ENCODE measurements around the gene JDP2. TPM values are rescaled to one million over a fixed set of nuclear protein-coding genes. Genes with fewer than 3 reads are reported as not detected.

Gene JDP2
- total RNA-seq, 1 donor from 2014 or later = 24.5 TPM

GRCh38 chr14:75406856-75407255, 21.0 kb upstream of the JDP2 start:
- no peak overlapping the region for H3K27ac ChIP-seq (ENCODE audit: low read depth, low read length)
- H3K9ac ChIP-seq (ENCODE audit: low read depth in 1 of 3, low read length in 3 of 3) = no peak overlapping the region
- H3K4me1 ChIP-seq (ENCODE audit: control insufficient read depth in 3 of 3, insufficient read depth in 3 of 3, low read length in 3 of 3) = peaks cover 15 to 27% (median 21%) of the 10 kb centered on the region in 3 donors
- H3K9me3 ChIP-seq (ENCODE audit: control insufficient read depth in 3 of 3, low read length in 3 of 3) = no peaks in the 10 kb centered on the region
- H3K4me3 ChIP-seq (ENCODE audit: low read length in 3 of 3) = no peak overlapping the region
- no peaks in the 10 kb centered on the region for H3K36me3 ChIP-seq (ENCODE audit: control insufficient read depth in 3 of 3, insufficient read depth in 3 of 3, low read length in 3 of 3)
- no peaks in the 10 kb centered on the region for H3K27me3 ChIP-seq (ENCODE audit: control insufficient read depth in 3 of 3, insufficient read depth in 3 of 3, low read length in 3 of 3)

DNA sequence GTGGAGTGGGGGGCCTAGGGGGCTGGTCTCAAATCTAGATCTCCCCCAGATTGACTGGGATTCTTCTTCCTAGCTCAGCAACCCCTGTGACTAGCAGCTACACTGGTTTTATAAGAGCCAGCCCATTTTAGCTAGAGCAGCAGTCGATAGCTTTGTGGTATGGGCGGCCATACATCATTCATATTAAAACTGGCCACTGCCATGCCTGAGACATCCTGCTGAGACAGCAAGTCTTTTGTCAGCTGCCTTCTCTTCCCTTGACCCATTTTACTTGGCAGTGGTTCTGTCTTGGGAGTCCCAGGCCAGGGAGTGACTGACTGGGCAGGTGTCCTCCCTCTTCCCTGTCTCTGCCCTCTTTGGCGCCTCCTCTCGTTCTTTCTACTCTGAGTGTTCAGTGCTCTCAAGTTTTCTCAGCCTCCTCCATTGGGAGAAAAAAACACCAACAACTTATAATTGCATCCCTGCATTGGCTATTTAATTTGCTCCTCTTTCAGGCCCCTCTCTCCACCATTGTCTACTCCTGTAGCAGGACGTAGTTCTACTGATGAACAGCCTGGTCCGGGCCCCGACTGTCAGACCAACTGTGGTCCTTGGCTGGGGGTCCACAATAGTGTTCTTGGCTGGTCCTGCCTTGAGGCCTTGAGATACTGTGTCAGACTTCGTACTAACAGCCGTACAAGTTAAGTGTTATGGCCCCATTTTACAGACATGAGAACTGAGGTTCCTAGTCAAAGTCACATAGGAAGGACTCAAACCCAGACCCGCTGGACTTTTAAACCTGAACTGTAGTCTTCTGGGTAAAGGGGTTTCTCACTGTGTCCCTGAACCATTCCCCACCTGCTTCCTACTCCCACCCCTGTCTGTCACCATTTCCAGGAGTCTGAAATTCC, 18.3 kb upstream of the JDP2 start:
- Histone ChIP-seq H3K4me3 (ENCODE audit: low read length in 3 of 3) (no peak overlapping the region), H3K9ac (ENCODE audit: low read depth in 1 of 3, low read length in 3 of 3) (no peak overlapping the region), H3K9me3 (ENCODE audit: control insufficient read depth in 3 of 3, low read length in 3 of 3) (peaks cover 0 to 3% (median 0%) of the 10 kb centered on the region in 3 donors), H3K36me3 (ENCODE audit: control insufficient read depth in 3 of 3, insufficient read depth in 3 of 3, low read length in 3 of 3) (no peaks in the 10 kb centered on the region), H3K4me1 (ENCODE audit: control insufficient read depth in 3 of 3, insufficient read depth in 3 of 3, low read length in 3 of 3) (peaks cover 11 to 29% (median 21%) of the 10 kb centered on the region in 3 donors), H3K27ac (ENCODE audit: low read depth, low read length) (peak overlapping the region; percentile 80), H3K27me3 (ENCODE audit: control insufficient read depth in 3 of 3, insufficient read depth in 3 of 3, low read length in 3 of 3) (no peaks in the 10 kb centered on the region)

DNA sequence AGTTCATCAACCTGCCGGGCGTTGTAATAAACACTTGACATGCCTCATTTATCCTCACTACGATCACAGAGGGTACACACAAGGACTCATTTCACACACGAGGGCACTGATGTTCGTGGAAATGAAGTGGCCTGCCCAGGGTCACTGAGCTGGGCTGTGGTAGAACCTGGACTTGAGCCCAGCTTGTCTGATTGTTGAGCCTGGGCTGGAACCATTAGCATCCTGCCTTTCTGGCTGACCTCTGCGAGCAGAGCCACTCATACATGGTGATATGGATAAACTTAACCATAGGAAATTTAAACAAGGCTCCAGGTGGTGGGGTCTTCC, 16.6 kb upstream of the JDP2 start:
- no peak overlapping the region for H3K9ac ChIP-seq (ENCODE audit: low read depth in 1 of 3, low read length in 3 of 3)
- peaks cover 11 to 29% (median 21%) of the 10 kb centered on the region in 3 donors for H3K4me1 ChIP-seq (ENCODE audit: control insufficient read depth in 3 of 3, insufficient read depth in 3 of 3, low read length in 3 of 3)
- peaks cover 0 to 3% (median 0%) of the 10 kb centered on the region in 3 donors for H3K9me3 ChIP-seq (ENCODE audit: control insufficient read depth in 3 of 3, low read length in 3 of 3)
- no peaks in the 10 kb centered on the region for H3K27me3 ChIP-seq (ENCODE audit: control insufficient read depth in 3 of 3, insufficient read depth in 3 of 3, low read length in 3 of 3)
- H3K4me3 ChIP-seq (ENCODE audit: low read length in 3 of 3) = no peak overlapping the region
- no peaks in the 10 kb centered on the region for H3K36me3 ChIP-seq (ENCODE audit: control insufficient read depth in 3 of 3, insufficient read depth in 3 of 3, low read length in 3 of 3)
- H3K27ac ChIP-seq (ENCODE audit: low read depth, low read length) = no peak overlapping the region

DNA sequence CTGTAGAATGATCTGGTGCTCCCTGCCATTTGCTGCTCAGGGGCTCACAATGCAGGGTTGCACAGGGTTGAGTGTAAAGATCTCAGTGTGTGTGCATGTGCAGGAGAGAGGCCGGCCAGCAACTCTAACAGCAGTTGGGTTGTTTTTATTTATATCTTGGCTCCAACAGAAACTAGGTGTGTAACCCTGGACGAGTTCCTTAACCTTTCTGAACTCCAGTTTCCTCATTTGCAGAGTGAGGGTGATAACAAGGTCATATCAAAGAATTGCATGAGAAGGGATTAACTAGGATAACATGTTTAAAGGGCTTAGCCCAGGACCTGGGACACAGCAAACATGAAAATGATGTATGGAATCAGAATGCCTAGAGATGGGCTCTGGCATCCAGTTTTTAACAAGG, 14.8 kb upstream of the JDP2 start:
- H3K27me3 ChIP-seq (ENCODE audit: control insufficient read depth in 3 of 3, insufficient read depth in 3 of 3, low read length in 3 of 3) = no peaks in the 10 kb centered on the region
- H3K27ac ChIP-seq (ENCODE audit: low read depth, low read length) = no peak overlapping the region
- H3K4me1 ChIP-seq (ENCODE audit: control insufficient read depth in 3 of 3, insufficient read depth in 3 of 3, low read length in 3 of 3) = peaks cover 11 to 29% (median 21%) of the 10 kb centered on the region in 3 donors
- H3K36me3 ChIP-seq (ENCODE audit: control insufficient read depth in 3 of 3, insufficient read depth in 3 of 3, low read length in 3 of 3) = no peaks in the 10 kb centered on the region
- peaks cover 0 to 3% (median 0%) of the 10 kb centered on the region in 3 donors for H3K9me3 ChIP-seq (ENCODE audit: control insufficient read depth in 3 of 3, low read length in 3 of 3)
- no peak overlapping the region for H3K9ac ChIP-seq (ENCODE audit: low read depth in 1 of 3, low read length in 3 of 3)
- H3K4me3 ChIP-seq (ENCODE audit: low read length in 3 of 3) = no peak overlapping the region

DNA sequence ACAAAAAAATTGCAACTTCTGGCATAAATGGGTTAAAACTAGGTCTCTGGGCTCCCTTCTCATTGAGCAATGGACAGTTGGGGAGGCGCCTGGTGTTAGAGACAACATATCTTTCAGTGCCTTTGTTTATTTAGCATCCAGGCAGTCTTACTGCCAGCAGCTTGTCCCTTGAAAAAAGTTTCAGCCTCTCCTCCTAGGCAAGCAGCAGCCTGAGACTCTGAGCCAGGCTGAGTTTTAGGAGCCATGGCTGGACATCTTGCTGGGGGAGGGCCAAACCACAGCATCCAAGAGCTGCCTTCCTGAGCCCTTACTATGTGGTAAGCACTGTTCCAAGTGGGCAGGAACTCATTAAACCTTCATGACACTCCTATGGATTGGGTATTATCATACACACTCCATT, 10.1 kb upstream of the JDP2 start:
- no peak overlapping the region for H3K9ac ChIP-seq (ENCODE audit: low read depth in 1 of 3, low read length in 3 of 3)
- H3K9me3 ChIP-seq (ENCODE audit: control insufficient read depth in 3 of 3, low read length in 3 of 3) = peaks cover 0 to 3% (median 0%) of the 10 kb centered on the region in 3 donors
- H3K27ac ChIP-seq (ENCODE audit: low read depth, low read length) = no peak overlapping the region
- H3K4me1 ChIP-seq (ENCODE audit: control insufficient read depth in 3 of 3, insufficient read depth in 3 of 3, low read length in 3 of 3) = peaks cover 3 to 6% (median 4%) of the 10 kb centered on the region in 3 donors
- H3K36me3 ChIP-seq (ENCODE audit: control insufficient read depth in 3 of 3, insufficient read depth in 3 of 3, low read length in 3 of 3) = no peaks in the 10 kb centered on the region
- no peaks in the 10 kb centered on the region for H3K27me3 ChIP-seq (ENCODE audit: control insufficient read depth in 3 of 3, insufficient read depth in 3 of 3, low read length in 3 of 3)
- H3K4me3 ChIP-seq (ENCODE audit: low read length in 3 of 3) = no peak overlapping the region

DNA sequence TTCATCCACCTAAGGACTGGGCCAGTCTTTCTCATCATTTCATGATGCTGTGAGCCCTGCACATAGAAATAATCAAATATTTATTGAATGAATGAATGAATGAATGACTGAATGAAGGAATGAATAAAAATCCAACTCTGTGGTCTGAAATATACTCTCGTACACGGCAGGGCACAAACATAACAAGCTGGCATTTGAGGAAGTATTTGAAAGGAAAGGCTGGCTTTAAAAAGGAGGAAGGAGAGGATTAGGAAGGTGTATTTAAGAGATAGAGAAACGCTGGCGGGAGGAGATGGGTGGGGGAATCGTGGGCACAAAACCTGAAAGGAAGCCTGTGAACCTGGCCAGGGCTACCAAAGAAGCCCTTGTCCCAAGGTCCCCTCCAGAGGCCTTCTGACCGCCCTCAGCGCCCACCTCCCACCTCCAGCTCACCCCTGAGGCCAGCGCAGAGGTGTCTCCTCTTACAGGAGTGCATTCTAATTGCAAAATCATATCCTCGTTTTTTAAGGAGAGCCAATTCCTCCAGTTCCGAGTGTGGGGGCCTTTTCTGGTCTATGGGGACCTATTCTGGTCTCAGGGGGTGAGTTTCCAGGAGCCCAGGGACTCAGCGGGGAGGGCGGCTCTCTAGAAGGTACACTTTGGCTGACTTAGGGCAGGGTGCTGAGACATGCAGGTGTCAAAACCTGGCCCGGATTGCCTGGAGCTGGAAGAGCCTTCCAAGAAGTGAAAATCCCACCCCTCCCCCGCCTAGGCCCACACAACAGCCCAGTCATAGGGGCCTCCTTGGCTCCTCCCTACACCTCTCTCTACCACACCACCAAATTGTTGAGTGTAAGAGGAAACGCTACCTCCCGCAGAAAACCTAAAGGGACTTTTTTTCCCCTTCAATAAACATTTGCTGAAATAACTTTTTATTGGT, 8.7 kb upstream of the JDP2 start:
- Histone ChIP-seq H3K9ac (ENCODE audit: low read depth in 1 of 3, low read length in 3 of 3) (no peak overlapping the region), H3K4me3 (ENCODE audit: low read length in 3 of 3) (no peak overlapping the region), H3K36me3 (ENCODE audit: control insufficient read depth in 3 of 3, insufficient read depth in 3 of 3, low read length in 3 of 3) (no peaks in the 10 kb centered on the region)

DNA sequence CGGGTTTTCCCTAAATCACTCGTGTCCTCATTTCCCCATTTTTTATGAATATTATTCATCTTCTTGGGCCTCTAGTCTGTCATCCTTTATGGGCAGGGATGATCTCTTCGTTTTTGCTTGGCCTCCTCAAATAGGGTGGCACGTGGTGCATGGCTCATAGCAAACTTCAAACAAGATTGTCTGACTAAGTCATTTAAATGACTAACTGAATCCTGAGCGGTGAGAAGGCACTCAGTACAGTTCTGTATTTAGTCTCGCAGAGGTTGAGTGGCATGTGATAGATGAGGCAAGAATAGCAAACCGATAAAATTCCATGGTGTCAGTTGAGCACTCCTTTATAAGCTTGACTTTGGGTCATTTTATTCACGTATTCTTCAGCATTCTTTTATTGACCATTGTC, 5.7 kb upstream of the JDP2 start:
- Histone ChIP-seq H3K4me3 (ENCODE audit: low read length in 3 of 3) (no peak overlapping the region), H3K27me3 (ENCODE audit: control insufficient read depth in 3 of 3, insufficient read depth in 3 of 3, low read length in 3 of 3) (no peaks in the 10 kb centered on the region), H3K9me3 (ENCODE audit: control insufficient read depth in 3 of 3, low read length in 3 of 3) (no peaks in the 10 kb centered on the region), H3K36me3 (ENCODE audit: control insufficient read depth in 3 of 3, insufficient read depth in 3 of 3, low read length in 3 of 3) (no peaks in the 10 kb centered on the region), H3K9ac (ENCODE audit: low read depth in 1 of 3, low read length in 3 of 3) (no peak overlapping the region), H3K27ac (ENCODE audit: low read depth, low read length) (no peak overlapping the region), H3K4me1 (ENCODE audit: control insufficient read depth in 3 of 3, insufficient read depth in 3 of 3, low read length in 3 of 3) (peaks cover 17 to 23% (median 22%) of the 10 kb centered on the region in 3 donors)

More for the DNA sequence above, 8.7 kb upstream of the JDP2 start:
- H3K9me3 ChIP-seq (ENCODE audit: control insufficient read depth in 3 of 3, low read length in 3 of 3) = no peaks in the 10 kb centered on the region
- H3K4me1 ChIP-seq (ENCODE audit: control insufficient read depth in 3 of 3, insufficient read depth in 3 of 3, low read length in 3 of 3) = peaks cover 0 to 3% (median 0%) of the 10 kb centered on the region in 3 donors
- no peaks in the 10 kb centered on the region for H3K27me3 ChIP-seq (ENCODE audit: control insufficient read depth in 3 of 3, insufficient read depth in 3 of 3, low read length in 3 of 3)
- no peak overlapping the region for H3K27ac ChIP-seq (ENCODE audit: low read depth, low read length)

GRCh38 chr14:75424496-75424895, 3.3 kb upstream of the JDP2 start:
- Histone ChIP-seq H3K4me1 (ENCODE audit: control insufficient read depth in 3 of 3, insufficient read depth in 3 of 3, low read length in 3 of 3) (peaks cover 25 to 36% (median 31%) of the 10 kb centered on the region in 3 donors), H3K27ac (ENCODE audit: low read depth, low read length) (no peak overlapping the region), H3K36me3 (ENCODE audit: control insufficient read depth in 3 of 3, insufficient read depth in 3 of 3, low read length in 3 of 3) (no peaks in the 10 kb centered on the region), H3K27me3 (ENCODE audit: control insufficient read depth in 3 of 3, insufficient read depth in 3 of 3, low read length in 3 of 3) (no peaks in the 10 kb centered on the region), H3K4me3 (ENCODE audit: low read length in 3 of 3) (no peak overlapping the region), H3K9me3 (ENCODE audit: control insufficient read depth in 3 of 3, low read length in 3 of 3) (no peaks in the 10 kb centered on the region), H3K9ac (ENCODE audit: low read depth in 1 of 3, low read length in 3 of 3) (no peak overlapping the region)

- H3K27me3 ChIP-seq (ENCODE audit: control insufficient read depth in 3 of 3, insufficient read depth in 3 of 3, low read length in 3 of 3) = no peaks in the 10 kb centered on the region
- H3K4me3 ChIP-seq (ENCODE audit: low read length in 3 of 3) = no peak overlapping the region
- peaks cover 34 to 45% (median 41%) of the 10 kb centered on the region in 3 donors for H3K4me1 ChIP-seq (ENCODE audit: control insufficient read depth in 3 of 3, insufficient read depth in 3 of 3, low read length in 3 of 3)
- H3K9ac ChIP-seq (ENCODE audit: low read depth in 1 of 3, low read length in 3 of 3) = peak overlapping the region in 1 of 3 donors; percentile 10
- H3K36me3 ChIP-seq (ENCODE audit: control insufficient read depth in 3 of 3, insufficient read depth in 3 of 3, low read length in 3 of 3) = no peaks in the 10 kb centered on the region
- H3K9me3 ChIP-seq (ENCODE audit: control insufficient read depth in 3 of 3, low read length in 3 of 3) = no peaks in the 10 kb centered on the region
- H3K27ac ChIP-seq (ENCODE audit: low read depth, low read length) = peak overlapping the region; percentile 87
Observed at GRCh38 chr14:75425446-75425845, 2.4 kb upstream of the JDP2 start.
